ENCODE measurements around the gene SHKBP1. TPM values are rescaled to one million over a fixed set of nuclear protein-coding genes. Genes with fewer than 3 reads are reported as not detected.

SHKBP1 gene
- total and polyA plus RNA-seq, 9 of the 15 experiments (the other 6 are each of a cell fraction or from before 2014, with no cell fraction given), result 1.2 to 58.1 (median 22.3) TPM

DNA sequence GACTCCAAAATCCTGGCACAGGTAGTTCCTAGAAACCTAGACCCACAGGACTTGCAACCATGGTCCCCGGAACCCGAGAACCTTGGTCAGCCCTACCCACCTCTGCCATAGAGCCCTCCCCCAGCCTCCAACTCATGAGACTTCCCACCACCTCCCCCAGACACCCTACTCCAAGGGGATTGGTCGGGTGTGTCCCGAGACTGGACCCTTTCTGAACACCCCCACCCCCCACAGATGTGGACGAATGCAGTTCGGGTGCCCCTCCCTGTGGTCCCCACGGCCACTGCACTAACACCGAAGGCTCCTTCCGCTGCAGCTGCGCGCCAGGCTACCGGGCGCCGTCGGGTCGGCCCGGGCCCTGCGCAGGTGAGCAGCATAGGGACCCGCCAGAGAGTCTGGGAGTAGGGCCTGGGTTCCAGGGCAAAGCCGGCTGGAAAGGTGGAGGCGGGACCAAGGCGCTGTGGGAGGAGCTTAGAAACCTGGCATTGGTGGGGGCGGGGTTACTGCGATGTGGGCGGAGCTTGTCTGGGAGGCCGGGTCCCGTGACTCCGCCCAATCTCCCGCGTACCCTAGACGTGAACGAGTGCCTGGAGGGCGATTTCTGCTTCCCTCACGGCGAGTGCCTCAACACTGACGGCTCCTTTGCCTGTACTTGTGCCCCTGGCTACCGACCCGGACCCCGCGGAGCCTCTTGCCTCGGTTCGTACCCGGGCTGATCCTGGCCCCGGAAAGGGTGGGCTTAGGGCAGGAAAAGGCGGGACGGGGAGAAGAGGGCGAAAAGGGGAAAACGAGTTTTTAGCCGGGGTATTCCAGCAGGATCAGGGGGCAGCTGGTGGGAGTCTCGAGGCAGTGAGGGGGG lies 36.4 kb downstream of the SHKBP1 start (continued):
- TF ChIP-seq CCNT2 (IDR thresholded peaks at IDR 0.05; ENCODE audit: borderline replicate concordance, extremely low read depth, insufficient read length, low read depth, low read length) (no peak), PHB2 (IDR thresholded peaks at IDR 0.05; ENCODE audit: low read depth) (no peak), RBM34 (IDR thresholded peaks at IDR 0.05; ENCODE audit: borderline replicate concordance, insufficient read depth, low read length) (no peak), CTCFL (IDR thresholded peaks at IDR 0.05; ENCODE audit: borderline replicate concordance, insufficient read depth, low read depth, low read length, poor library complexity, severe bottlenecking) (no peak), FOSL1 (tag; conservative IDR thresholded peaks at IDR 0.05) (no peak), ZBTB33 (CRISPR knock-in tag; IDR thresholded peaks at IDR 0.05) (peak; percentile 49; the same call in 1 of the 2 replicates), ZNF274 (IDR thresholded peaks at IDR 0.05; ENCODE audit: borderline replicate concordance, low read depth, low read length) (no peak), CTBP1 (IDR thresholded peaks at IDR 0.05; ENCODE audit: borderline replicate concordance) (0 out of 2 replicates have a peak, but pooled peaks have one; percentile 20), BRD4 (IDR thresholded peaks at IDR 0.05) (no peak), GABPB1 (CRISPR knock-in tag; IDR thresholded peaks at IDR 0.05) (no peak), TFE3 (CRISPR knock-in tag; IDR thresholded peaks at IDR 0.05) (peak; percentile 58), ZNF124 (CRISPR knock-in tag; IDR thresholded peaks at IDR 0.05) (no peak), MNT (conservative IDR thresholded peaks at IDR 0.05) (peak; percentile 43 to 48), TBP (optimal IDR thresholded peaks at IDR 0.05; ENCODE audit: low read depth, low read length) (peak; percentile 45), ZNF324 (CRISPR knock-in tag; IDR thresholded peaks at IDR 0.05) (no peak), KLF1 (tag; IDR thresholded peaks at IDR 0.05) (no peak), ATF1 (CRISPR knock-in tag; IDR thresholded peaks at IDR 0.05) (no peak), ATF1 (tag; IDR thresholded peaks at IDR 0.05) (peak; percentile 53), POLR2AphosphoS2 (IDR thresholded peaks at IDR 0.05; ENCODE audit: low read length) (no peak), TCF3 (CRISPR knock-in tag; IDR thresholded peaks at IDR 0.05) (no peak), CHCHD3 (CRISPR knock-in tag; IDR thresholded peaks at IDR 0.05) (no peak), ZNF121 (CRISPR knock-in tag; conservative IDR thresholded peaks at IDR 0.05) (no peak)

Measured in K562 (cell line).